GM12892 (cell line): ENCODE measurements around the gene ITGA3.

Experiments
- POLR2A ChIP-seq: IDR thresholded peaks from 2 replicates; pipeline ENCODE4 v1.6.1; 2011; ENCODE audit warnings: low read depth, low read length, control low read depth
- POLR2AphosphoS5 ChIP-seq: IDR thresholded peaks from 2 replicates; pipeline ENCODE4 v1.6.1; 2011; ENCODE audit warnings: low read depth, low read length, control low read depth
- TAF1 ChIP-seq: IDR thresholded peaks from 2 replicates; pipeline ENCODE4 v1.6.1; 2011; ENCODE audit warnings: low read depth, mild to moderate bottlenecking, control low read depth, low read length, borderline replicate concordance

DNA sequence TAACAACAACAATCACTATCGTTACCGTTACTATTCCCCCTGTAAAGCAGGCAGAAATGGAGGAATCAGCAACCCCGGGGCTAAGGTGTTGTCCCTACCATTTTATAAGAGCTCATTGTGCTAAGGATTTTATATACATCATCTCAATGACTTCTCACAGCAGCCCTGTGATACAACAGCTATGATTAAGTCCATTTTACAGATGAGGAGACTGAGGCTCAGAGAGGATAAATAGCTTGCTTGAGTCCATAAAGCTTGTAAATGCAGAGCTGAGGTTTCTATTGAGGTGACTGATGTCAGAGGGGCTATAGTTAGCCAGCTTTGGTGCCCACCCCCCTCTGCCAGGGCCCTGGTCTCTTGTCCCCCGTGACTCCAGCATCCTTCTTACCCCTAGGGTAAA, 22.5 kb downstream of the ITGA3 start:
- TF ChIP-seq POLR2AphosphoS5 (no peak), POLR2A (no peak), TAF1 (no peak)
